Keratinocyte (primary cell): ENCODE data around the gene KLF11. TPM values are rescaled to one million over a fixed set of nuclear protein-coding genes. Genes with fewer than 3 reads are reported as not detected.

Source experiments
- DNase-seq: peaks from one replicate; pipeline ENCODE4 v3.0.0-alpha.2; 2011; ENCODE audit warnings: low read depth, missing footprints, low spot score
- FAIRE-seq: peaks from 2 replicates; lab custom pipeline; 2011; peaks lifted over from hg19 to GRCh38; lab: Jason Lieb, UNC
- H2AFZ ChIP-seq: 2 replicates; pipeline ENCODE4 v1.6.0; 2012; ENCODE audit warnings: low read length, control low read depth, inconsistent platforms; ENCODE audit not compliant: control insufficient read depth
- H3K27ac ChIP-seq: 2 replicates; pipeline ENCODE4 v1.5.1; 2011; ENCODE audit warnings: low read length; ENCODE audit not compliant: control insufficient read depth, insufficient read depth
- H3K27me3 ChIP-seq: 3 replicates; pipeline ENCODE4 v1.6.0; 2011; ENCODE audit warnings: low read length; ENCODE audit not compliant: control insufficient read depth, insufficient read depth; ENCODE audit errors: extremely low read depth
- H3K36me3 ChIP-seq, 2 experiments: 2 replicates in 1 of 2; 3 replicates in 1 of 2; pipeline ENCODE4 v1.5.1; 2011; ENCODE audit warnings: low read length in 2 of 2, mild to moderate bottlenecking in 1 of 2; ENCODE audit not compliant: control insufficient read depth in 2 of 2, insufficient read depth in 2 of 2; ENCODE audit errors: extremely low read depth in 1 of 2
- H3K4me1 ChIP-seq: 3 replicates; pipeline ENCODE4 v1.5.1; 2011; ENCODE audit warnings: low read length; ENCODE audit not compliant: control insufficient read depth, insufficient read depth; ENCODE audit errors: extremely low read depth
- H3K4me2 ChIP-seq: 3 replicates; pipeline ENCODE4 v1.6.0; 2011; ENCODE audit warnings: low read depth, low read length; ENCODE audit not compliant: control insufficient read depth, insufficient read depth; ENCODE audit errors: extremely low read depth
- H3K4me3 ChIP-seq, 3 experiments: fragments of 200-600 bp in 1 of 3; sonication (generic) in 1 of 3; 2 replicates in 2 of 3; 3 replicates in 1 of 3; pipeline ENCODE4 v1.5.1; 2011 to 2016; ENCODE audit warnings: low read length in 3 of 3, mild to moderate bottlenecking in 3 of 3, control low read depth in 2 of 3, inconsistent platforms in 1 of 3, low read depth in 1 of 3, mixed read lengths in 1 of 3, mixed run types in 1 of 3, moderate library complexity in 1 of 3; ENCODE audit not compliant: control insufficient read depth in 2 of 3, insufficient read depth in 2 of 3; ENCODE audit errors: extremely low read depth in 1 of 3
- H3K79me2 ChIP-seq: 2 replicates; pipeline ENCODE4 v1.6.0; 2012; ENCODE audit warnings: low read length; ENCODE audit not compliant: control insufficient read depth, insufficient read depth
- H3K9ac ChIP-seq: 3 replicates; pipeline ENCODE4 v1.6.0; 2011; ENCODE audit warnings: low read length; ENCODE audit not compliant: control insufficient read depth, insufficient read depth; ENCODE audit errors: extremely low read depth
- H3K9me1 ChIP-seq: 3 replicates; pipeline ENCODE4 v1.6.0; 2011; ENCODE audit warnings: low read length; ENCODE audit not compliant: control insufficient read depth, insufficient read depth; ENCODE audit errors: extremely low read depth
- H3K9me3 ChIP-seq: 2 replicates; pipeline ENCODE4 v1.5.1; 2012; ENCODE audit warnings: low read depth, low read length; ENCODE audit not compliant: control insufficient read depth
- H4K20me1 ChIP-seq: 3 replicates; pipeline ENCODE4 v1.6.0; 2011; ENCODE audit warnings: low read length; ENCODE audit not compliant: control insufficient read depth, insufficient read depth; ENCODE audit errors: extremely low read depth
- EZH2 ChIP-seq: IDR thresholded peaks from one replicate; pipeline ENCODE4 v1.6.1; 2012; ENCODE audit warnings: inconsistent platforms, mild to moderate bottlenecking, low read length, moderate library complexity
- dilution Hi-C: fragments of 300-500 bp; cut with MboI; formaldehyde crosslinking; loops from one replicate; pipeline ENCODE4 v1.7.0; 2020; ENCODE audit warnings: low sequenced_read_pairs; ENCODE audit not compliant: extremely low pct_ligation_motif_present
- polyA plus RNA-seq, 5 experiments: library from polyadenylated mRNA; depleted of rRNA in 3 of 5; stranded (reverse) in 3 of 5; stranded (forward) in 1 of 5; unstranded in 1 of 5; fragments of >200 nt; gene quantifications; 1 replicate in 1 of 5; 2 replicates in 3 of 5; 3 replicates in 1 of 5; pipeline versions ENCODE4 v1.2.1 to v1.2.3, GENCODE V29; 2011 to 2012; ENCODE audit warnings: missing spikeins in 2 of 5, low read depth in 1 of 5, low replicate concordance in 1 of 5
- TF ChIP-seq, protein P1 (sequence below), 3 experiments: IDR thresholded peaks in 1 of 3; conservative IDR thresholded peaks in 1 of 3; optimal IDR thresholded peaks in 1 of 3; 2 replicates in 2 of 3; 3 replicates in 1 of 3; pipeline versions ENCODE3 to v1.5.1; 2011; ENCODE audit warnings: low read length in 3 of 3, mild to moderate bottlenecking in 3 of 3, moderate library complexity in 2 of 3, control low read depth in 1 of 3, inconsistent platforms in 1 of 3; ENCODE audit not compliant: insufficient read depth in 2 of 3; ENCODE audit errors: extremely low read depth in 1 of 3

The KLF11 gene
- polyA plus RNA-seq, 1 donor (not counting 4 experiments of a cell fraction or from before 2014, with no cell fraction given) = 7.0 TPM

DNA sequence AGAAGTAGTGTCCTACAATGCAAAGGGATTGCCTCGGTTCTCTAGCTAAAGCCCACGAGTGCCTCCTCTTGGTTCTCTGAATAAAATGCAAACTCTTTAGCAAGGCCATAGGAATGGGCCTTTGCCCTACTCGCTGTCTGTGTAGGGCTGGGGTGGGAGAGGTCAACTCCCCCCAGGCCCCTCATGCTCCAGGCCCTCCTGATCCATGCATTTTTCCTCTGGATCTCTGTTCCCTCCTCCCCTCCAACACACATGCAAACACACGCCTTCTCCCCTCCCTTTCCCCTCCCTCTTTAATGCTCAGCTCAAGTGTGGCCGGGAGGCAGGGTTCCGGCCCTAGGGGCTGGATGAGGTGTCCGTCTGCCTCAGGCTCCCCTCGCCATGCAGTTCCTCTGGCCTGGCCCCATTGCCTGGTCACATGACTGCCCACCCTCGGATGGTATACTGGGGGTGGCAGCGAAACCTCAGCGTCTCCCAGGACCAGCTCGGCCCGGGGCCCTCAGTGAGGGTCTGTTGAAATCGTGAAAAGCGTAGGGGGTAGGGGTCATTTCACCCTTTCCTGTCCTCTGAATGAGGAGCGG is 14.9 kb upstream of the KLF11 start:
- FAIRE-seq (no peak), DNase-seq (no peak)
- Histone ChIP-seq H3K27me3 (no peaks in the 10 kb centered on the region), H2AFZ (no peak overlapping the region), H3K79me2 (no peaks in the 10 kb centered on the region), H3K9ac (no peak overlapping the region), H3K9me3 (no peaks in the 10 kb centered on the region), H3K9me1 (no peaks in the 10 kb centered on the region), H3K36me3 (no peaks in the 10 kb centered on the region), H3K4me2 (no peak overlapping the region), H3K27ac (no peak overlapping the region), H3K4me1 (peaks cover 19% of the 10 kb centered on the region), H3K4me3 (no peak overlapping the region), H4K20me1 (no peaks in the 10 kb centered on the region)
- TF ChIP-seq, protein P1, sequence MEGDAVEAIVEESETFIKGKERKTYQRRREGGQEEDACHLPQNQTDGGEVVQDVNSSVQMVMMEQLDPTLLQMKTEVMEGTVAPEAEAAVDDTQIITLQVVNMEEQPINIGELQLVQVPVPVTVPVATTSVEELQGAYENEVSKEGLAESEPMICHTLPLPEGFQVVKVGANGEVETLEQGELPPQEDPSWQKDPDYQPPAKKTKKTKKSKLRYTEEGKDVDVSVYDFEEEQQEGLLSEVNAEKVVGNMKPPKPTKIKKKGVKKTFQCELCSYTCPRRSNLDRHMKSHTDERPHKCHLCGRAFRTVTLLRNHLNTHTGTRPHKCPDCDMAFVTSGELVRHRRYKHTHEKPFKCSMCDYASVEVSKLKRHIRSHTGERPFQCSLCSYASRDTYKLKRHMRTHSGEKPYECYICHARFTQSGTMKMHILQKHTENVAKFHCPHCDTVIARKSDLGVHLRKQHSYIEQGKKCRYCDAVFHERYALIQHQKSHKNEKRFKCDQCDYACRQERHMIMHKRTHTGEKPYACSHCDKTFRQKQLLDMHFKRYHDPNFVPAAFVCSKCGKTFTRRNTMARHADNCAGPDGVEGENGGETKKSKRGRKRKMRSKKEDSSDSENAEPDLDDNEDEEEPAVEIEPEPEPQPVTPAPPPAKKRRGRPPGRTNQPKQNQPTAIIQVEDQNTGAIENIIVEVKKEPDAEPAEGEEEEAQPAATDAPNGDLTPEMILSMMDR (optimal IDR thresholded peaks at IDR 0.05 in 1 of 3, IDR thresholded peaks at IDR 0.05 in 1 of 3, conservative IDR thresholded peaks at IDR 0.05 in 1 of 3; ENCODE audit: extremely low read depth in 1 of 3, insufficient read depth in 2 of 3, low read length in 3 of 3) = no peak
- TF ChIP-seq EZH2 = no peak
- dilution Hi-C loops = loop anchor here (25.0 kb wide), 1 partner anchor 266 kb away; no protein-coding TSS in a partner anchor

DNA sequence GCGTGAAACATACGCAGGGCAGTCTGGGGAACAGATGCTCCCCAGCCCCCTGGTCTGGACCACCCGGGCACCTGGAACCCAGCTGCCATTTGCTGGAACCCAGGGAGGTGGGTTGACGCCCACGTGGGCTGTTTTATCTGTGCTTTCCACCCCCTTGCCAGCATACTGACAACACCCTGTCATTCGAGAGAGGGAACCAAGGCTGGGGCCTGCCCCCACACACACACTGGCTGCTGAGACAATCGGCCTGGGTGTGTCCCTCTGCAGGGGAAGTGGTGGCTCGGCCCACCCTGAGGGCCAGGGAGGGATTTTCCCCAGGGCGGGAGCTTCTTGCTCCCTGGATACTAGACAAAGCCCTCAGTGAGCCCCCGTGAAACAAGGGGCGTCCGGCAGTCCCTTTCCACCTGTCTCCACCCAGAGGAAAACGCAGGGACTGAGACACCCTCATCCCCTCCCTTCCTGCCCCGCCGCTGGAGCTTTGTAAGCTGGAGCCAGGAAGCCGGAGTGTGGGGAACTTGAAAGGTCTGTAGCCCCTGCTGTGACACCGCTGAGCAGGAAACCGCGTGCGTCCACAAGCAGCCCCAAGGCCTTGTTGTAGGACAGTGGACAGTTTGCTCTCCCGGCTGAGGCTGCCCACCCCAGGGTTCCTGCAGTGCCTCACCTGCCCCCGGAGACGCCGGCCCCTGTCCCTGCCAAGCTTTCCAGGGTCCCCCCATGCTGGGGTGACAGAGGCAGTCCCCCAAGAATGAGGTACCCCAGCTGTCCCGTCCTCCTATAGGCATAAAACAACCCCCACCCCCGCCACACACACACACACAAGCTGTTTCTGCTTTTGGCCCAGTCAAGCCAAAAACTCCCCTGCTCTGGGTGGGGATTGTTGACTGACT is 14.1 kb upstream of the KLF11 start:
- H3K4me2 ChIP-seq = peak overlapping the region; percentile 42
- peak overlapping the region; percentile 85 for H2AFZ ChIP-seq
- H3K36me3 ChIP-seq = no peaks in the 10 kb centered on the region

More for the DNA sequence above, 14.1 kb upstream of the KLF11 start:
- peak; percentile 69 for FAIRE-seq
- no peaks in the 10 kb centered on the region for H4K20me1 ChIP-seq
- DNase-seq = no peak
- no peak overlapping the region for H3K4me3 ChIP-seq
- H3K9ac ChIP-seq = peak overlapping the region; percentile 52
- no peaks in the 10 kb centered on the region for H3K9me1 ChIP-seq
- no peaks in the 10 kb centered on the region for H3K27me3 ChIP-seq
- H3K79me2 ChIP-seq = no peaks in the 10 kb centered on the region
- peak overlapping the region; percentile 24 for H3K27ac ChIP-seq
- TF ChIP-seq, protein P1 (optimal IDR thresholded peaks at IDR 0.05 in 1 of 3, IDR thresholded peaks at IDR 0.05 in 1 of 3, conservative IDR thresholded peaks at IDR 0.05 in 1 of 3; ENCODE audit: extremely low read depth in 1 of 3, insufficient read depth in 2 of 3, low read length in 3 of 3) = peak in 1 of 3 experiments; percentile 11
- no peak for TF ChIP-seq EZH2
- dilution Hi-C loops = loop anchor here (25.0 kb wide), 1 partner anchor 267 kb away; no protein-coding TSS in a partner anchor
- H3K4me1 ChIP-seq = peaks cover 19% of the 10 kb centered on the region
- H3K9me3 ChIP-seq = no peaks in the 10 kb centered on the region
